ENCODE measurements around the gene R3HDM4. TPM values are rescaled to one million over a fixed set of nuclear protein-coding genes. Genes with fewer than 3 reads are reported as not detected.

R3HDM4 gene
- total and polyA plus RNA-seq, 9 of the 15 experiments (the other 6 are each of a cell fraction or from before 2014, with no cell fraction given) = 3.2 to 154 (median 59.0) TPM

DNA sequence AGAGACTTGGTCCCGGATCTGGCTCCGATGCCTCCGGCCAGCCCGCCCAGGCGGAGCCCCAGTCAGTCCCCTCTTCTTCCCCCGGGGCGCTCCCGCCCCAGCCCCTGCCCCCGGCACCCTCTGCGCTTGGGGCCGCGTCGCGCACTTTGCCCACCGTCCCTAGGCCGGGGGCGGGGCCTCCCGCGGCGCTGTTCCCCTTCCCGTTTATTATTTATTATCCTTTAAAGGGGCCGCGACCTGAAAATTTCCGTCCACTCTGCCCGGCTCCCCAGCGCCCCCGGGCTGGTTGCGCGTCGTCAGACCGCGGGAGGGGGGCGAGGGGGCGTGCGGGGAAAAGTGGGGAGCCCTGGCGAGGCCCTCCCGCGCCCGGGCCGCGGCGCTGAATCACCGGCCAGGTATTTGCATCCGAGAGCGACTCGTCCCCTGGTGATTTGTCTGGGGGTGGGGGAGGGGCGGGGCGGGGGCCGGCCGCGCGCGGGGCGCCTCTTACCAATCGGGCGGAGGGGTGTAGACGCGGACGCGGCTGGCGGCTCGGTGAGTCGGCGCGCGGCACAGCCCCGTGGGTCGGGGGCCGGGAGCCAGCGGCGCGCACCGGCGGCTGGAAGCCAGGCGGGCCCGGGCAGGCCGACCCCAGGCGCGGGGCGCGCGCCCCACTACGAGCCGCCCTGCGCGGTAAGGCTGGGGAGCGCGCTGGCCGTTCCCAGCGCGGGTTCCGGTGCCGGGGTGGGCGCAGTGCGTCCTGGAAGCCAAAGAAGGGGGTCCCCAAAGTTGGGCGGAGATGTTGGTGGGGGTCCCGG is 12.7 kb upstream of the R3HDM4 start, which contains the start of gene ARID3A (continued):
- TF ChIP-seq SRF (CRISPR knock-in tag; IDR thresholded peaks at IDR 0.05) (no peak), SMAD2 (IDR thresholded peaks at IDR 0.05; ENCODE audit: low read depth, low read length) (no peak), THRAP3 (IDR thresholded peaks at IDR 0.05; ENCODE audit: borderline replicate concordance) (no peak), HDAC6 (IDR thresholded peaks at IDR 0.05; ENCODE audit: low read depth, low read length) (no peak), CC2D1A (IDR thresholded peaks at IDR 0.05) (no peak), MECOM (CRISPR knock-in tag; IDR thresholded peaks at IDR 0.05) (no peak), TRIM28 (IDR thresholded peaks at IDR 0.05) (no peak), ZNF644 (tag; IDR thresholded peaks at IDR 0.05; ENCODE audit: low read depth) (no peak), CSDE1 (IDR thresholded peaks at IDR 0.05) (no peak), MEIS2 (IDR thresholded peaks at IDR 0.05; ENCODE audit: partially characterized antibody) (peak; percentile 72), CTBP1 (IDR thresholded peaks at IDR 0.05; ENCODE audit: borderline replicate concordance) (no peak; the same call in 1 of the 2 replicates), RBBP5 (IDR thresholded peaks at IDR 0.05; ENCODE audit: borderline replicate concordance, insufficient read depth, low read length, poor library complexity, severe bottlenecking) (no peak), ZFP1 (CRISPR knock-in tag; IDR thresholded peaks at IDR 0.05) (no peak), ZNF707 (CRISPR knock-in tag; conservative IDR thresholded peaks at IDR 0.05) (no peak), ASH1L (IDR thresholded peaks at IDR 0.05; ENCODE audit: borderline replicate concordance, low read depth, partially characterized antibody) (no peak)
- TF ChIP-seq, protein P1, sequence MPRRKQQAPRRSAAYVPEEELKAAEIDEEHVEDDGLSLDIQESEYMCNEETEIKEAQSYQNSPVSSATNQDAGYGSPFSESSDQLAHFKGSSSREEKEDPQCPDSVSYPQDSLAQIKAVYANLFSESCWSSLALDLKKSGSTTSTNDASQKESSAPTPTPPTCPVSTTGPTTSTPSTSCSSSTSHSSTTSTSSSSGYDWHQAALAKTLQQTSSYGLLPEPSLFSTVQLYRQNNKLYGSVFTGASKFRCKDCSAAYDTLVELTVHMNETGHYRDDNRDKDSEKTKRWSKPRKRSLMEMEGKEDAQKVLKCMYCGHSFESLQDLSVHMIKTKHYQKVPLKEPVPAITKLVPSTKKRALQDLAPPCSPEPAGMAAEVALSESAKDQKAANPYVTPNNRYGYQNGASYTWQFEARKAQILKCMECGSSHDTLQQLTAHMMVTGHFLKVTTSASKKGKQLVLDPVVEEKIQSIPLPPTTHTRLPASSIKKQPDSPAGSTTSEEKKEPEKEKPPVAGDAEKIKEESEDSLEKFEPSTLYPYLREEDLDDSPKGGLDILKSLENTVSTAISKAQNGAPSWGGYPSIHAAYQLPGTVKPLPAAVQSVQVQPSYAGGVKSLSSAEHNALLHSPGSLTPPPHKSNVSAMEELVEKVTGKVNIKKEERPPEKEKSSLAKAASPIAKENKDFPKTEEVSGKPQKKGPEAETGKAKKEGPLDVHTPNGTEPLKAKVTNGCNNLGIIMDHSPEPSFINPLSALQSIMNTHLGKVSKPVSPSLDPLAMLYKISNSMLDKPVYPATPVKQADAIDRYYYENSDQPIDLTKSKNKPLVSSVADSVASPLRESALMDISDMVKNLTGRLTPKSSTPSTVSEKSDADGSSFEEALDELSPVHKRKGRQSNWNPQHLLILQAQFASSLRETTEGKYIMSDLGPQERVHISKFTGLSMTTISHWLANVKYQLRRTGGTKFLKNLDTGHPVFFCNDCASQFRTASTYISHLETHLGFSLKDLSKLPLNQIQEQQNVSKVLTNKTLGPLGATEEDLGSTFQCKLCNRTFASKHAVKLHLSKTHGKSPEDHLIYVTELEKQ (CRISPR knock-in tag; IDR thresholded peaks at IDR 0.05) = no peak
- TF ChIP-seq, protein P2, sequence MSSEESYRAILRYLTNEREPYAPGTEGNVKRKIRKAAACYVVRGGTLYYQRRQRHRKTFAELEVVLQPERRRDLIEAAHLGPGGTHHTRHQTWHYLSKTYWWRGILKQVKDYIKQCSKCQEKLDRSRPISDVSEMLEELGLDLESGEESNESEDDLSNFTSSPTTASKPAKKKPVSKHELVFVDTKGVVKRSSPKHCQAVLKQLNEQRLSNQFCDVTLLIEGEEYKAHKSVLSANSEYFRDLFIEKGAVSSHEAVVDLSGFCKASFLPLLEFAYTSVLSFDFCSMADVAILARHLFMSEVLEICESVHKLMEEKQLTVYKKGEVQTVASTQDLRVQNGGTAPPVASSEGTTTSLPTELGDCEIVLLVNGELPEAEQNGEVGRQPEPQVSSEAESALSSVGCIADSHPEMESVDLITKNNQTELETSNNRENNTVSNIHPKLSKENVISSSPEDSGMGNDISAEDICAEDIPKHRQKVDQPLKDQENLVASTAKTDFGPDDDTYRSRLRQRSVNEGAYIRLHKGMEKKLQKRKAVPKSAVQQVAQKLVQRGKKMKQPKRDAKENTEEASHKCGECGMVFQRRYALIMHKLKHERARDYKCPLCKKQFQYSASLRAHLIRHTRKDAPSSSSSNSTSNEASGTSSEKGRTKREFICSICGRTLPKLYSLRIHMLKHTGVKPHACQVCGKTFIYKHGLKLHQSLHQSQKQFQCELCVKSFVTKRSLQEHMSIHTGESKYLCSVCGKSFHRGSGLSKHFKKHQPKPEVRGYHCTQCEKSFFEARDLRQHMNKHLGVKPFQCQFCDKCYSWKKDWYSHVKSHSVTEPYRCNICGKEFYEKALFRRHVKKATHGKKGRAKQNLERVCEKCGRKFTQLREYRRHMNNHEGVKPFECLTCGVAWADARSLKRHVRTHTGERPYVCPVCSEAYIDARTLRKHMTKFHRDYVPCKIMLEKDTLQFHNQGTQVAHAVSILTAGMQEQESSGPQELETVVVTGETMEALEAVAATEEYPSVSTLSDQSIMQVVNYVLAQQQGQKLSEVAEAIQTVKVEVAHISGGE (CRISPR knock-in tag; IDR thresholded peaks at IDR 0.05) = peak in 1 of 3 experiments; percentile 41; a peak in 1 of 6 replicates
- TF ChIP-seq, protein P3, sequence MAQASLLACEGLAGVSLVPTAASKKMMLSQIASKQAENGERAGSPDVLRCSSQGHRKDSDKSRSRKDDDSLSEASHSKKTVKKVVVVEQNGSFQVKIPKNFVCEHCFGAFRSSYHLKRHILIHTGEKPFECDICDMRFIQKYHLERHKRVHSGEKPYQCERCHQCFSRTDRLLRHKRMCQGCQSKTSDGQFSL (CRISPR knock-in tag; IDR thresholded peaks at IDR 0.05) = no peak
- TF ChIP-seq, protein P3 (tag; IDR thresholded peaks at IDR 0.05) = no peak; a peak in 1 of 4 replicates

Data from K562 (cell line).